Left ventricle myocardium inferior (tissue), 1 donor: Measurements from ENCODE around the gene CDK14. TPM values are rescaled to one million over a fixed set of nuclear protein-coding genes. Genes with fewer than 3 reads are reported as not detected.

Experiments
- DNase-seq: peaks from one replicate; pipeline ENCODE4 v3.0.0-alpha.2; 2020
- H3K27ac ChIP-seq: fragments of 200-600 bp; replicated peaks from 2 replicates; pipeline ENCODE4 v1.8.0; 2021
- H3K27me3 ChIP-seq: fragments of 200-600 bp; 2 replicates; pipeline ENCODE4 v1.8.0; 2021; ENCODE audit warnings: low read depth
- H3K36me3 ChIP-seq: fragments of 200-600 bp; 2 replicates; pipeline ENCODE4 v1.8.0; 2021
- H3K4me1 ChIP-seq: fragments of 200-600 bp; 2 replicates; pipeline ENCODE4 v1.8.0; 2021
- H3K4me3 ChIP-seq: fragments of 200-600 bp; 2 replicates; pipeline ENCODE4 v1.8.0; 2021; ENCODE audit warnings: mild to moderate bottlenecking, moderate library complexity
- H3K9me3 ChIP-seq: fragments of 200-600 bp; replicated peaks from 2 replicates; pipeline ENCODE4 v1.8.0; 2021
- CTCF ChIP-seq: fragments of 200-600 bp; IDR thresholded peaks from 2 replicates; pipeline ENCODE4 v1.8.0; 2021; ENCODE audit warnings: antibody characterized with exemption, mild to moderate bottlenecking, borderline replicate concordance
- intact Hi-C: fragments of 100-400 bp; cut with micrococcal nuclease; formaldehyde crosslinking; loops from one replicate; pipeline ENCODE4 v1.11.0; 2022
- total RNA-seq: library from RNA; stranded (reverse); fragmentation: NEBNext Ultra II Directional; extraction: Animal tissue kit (Norgen Biotek cat#: 25700); gene quantifications from one replicate; pipeline ENCODE4 v1.2.1, GENCODE V29; 2021
- donor health status: DM: no; HTN: yes; CAD: no; lungs with severe emphysema.

Gene CDK14
- total RNA-seq, 1 donor from 2014 or later, result 18.7 TPM

GRCh38 chr7:90648834-90649233 is 52.7 kb downstream of the CDK14 start:
- Histone ChIP-seq H3K9me3 (peaks cover 12% of the 10 kb centered on the region), H3K36me3 (peaks cover 5% of the 10 kb centered on the region), H3K27me3 (no peaks in the 10 kb centered on the region), H3K27ac (no peak overlapping the region), H3K4me1 (peaks cover 8% of the 10 kb centered on the region), H3K4me3 (no peak overlapping the region)
- intact Hi-C loops, result no loop called here
- TF ChIP-seq CTCF, result no peak
- no peak for DNase-seq

DNA sequence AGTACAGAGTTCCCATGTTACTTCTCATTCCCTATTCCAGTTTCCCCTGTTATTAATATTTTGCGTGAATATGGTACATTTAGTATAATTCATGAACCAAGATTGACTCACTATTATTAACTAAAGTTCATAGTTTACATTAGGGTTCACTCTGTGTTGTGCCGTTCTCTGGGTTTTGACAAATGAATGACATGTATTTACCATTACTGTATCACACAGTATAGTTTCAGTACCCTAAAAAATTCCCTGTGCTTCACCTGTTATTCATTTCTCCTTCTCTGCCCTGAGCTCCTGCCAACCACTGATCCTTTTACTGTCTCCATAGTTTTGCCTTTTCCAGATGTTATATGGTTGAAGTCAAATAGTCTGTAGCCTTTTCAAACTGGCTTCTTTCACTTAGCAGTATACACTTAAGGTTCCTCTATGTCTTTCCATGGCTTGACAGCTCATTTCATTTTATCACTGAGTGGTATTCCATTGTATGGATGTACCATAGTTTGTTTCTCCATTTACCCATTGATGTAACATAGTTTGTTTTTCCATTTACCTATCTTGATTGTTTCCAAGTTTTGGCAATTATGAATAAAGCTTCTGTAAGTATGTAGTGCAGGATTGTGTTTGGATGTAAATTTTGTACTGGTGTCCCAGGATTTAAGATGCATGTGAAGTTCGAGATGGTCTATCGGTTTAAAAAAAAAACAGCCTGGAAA is 58.8 kb downstream of the CDK14 start:
- Histone ChIP-seq H3K4me3 (no peak overlapping the region), H3K27me3 (no peaks in the 10 kb centered on the region), H3K4me1 (peaks cover 4% of the 10 kb centered on the region), H3K36me3 (no peaks in the 10 kb centered on the region), H3K27ac (no peak overlapping the region), H3K9me3 (peaks cover 6% of the 10 kb centered on the region)
- no peak for TF ChIP-seq CTCF
- DNase-seq, result no peak
- intact Hi-C loops, result no loop called here

GRCh38 chr7:90655566-90655965 is 59.4 kb downstream of the CDK14 start:
- peaks cover 6% of the 10 kb centered on the region for H3K9me3 ChIP-seq
- no peaks in the 10 kb centered on the region for H3K27me3 ChIP-seq
- DNase-seq, result no peak
- no peaks in the 10 kb centered on the region for H3K36me3 ChIP-seq
- H3K27ac ChIP-seq, result no peak overlapping the region
- no peak overlapping the region for H3K4me3 ChIP-seq
- no peak for TF ChIP-seq CTCF
- H3K4me1 ChIP-seq, result peaks cover 11% of the 10 kb centered on the region
- intact Hi-C loops, result no loop called here

DNA sequence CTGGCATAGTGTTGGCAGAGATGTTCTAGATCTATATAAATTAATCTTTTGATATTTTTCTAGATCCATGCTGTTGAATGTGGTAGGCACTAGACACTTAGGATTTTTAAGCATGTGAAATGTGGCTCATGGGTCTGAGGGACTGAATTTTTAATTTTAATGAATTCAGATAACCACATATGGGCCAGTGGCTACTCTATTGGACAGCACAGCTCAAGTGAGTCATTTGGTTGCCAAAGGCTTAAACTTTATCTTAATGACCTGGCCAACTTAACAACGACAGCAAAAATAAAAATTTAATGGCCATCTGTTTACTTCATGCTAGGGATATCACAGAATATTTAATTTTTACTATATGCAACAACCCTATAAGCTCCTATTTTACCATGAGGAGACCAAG is 61.4 kb downstream of the CDK14 start:
- no peak overlapping the region for H3K27ac ChIP-seq
- no peak for DNase-seq
- no peaks in the 10 kb centered on the region for H3K27me3 ChIP-seq
- H3K9me3 ChIP-seq, result peaks cover 6% of the 10 kb centered on the region
- H3K36me3 ChIP-seq, result no peaks in the 10 kb centered on the region
- H3K4me1 ChIP-seq, result peaks cover 31% of the 10 kb centered on the region
- TF ChIP-seq CTCF, result no peak
- no peak overlapping the region for H3K4me3 ChIP-seq
- intact Hi-C loops, result no loop called here

DNA sequence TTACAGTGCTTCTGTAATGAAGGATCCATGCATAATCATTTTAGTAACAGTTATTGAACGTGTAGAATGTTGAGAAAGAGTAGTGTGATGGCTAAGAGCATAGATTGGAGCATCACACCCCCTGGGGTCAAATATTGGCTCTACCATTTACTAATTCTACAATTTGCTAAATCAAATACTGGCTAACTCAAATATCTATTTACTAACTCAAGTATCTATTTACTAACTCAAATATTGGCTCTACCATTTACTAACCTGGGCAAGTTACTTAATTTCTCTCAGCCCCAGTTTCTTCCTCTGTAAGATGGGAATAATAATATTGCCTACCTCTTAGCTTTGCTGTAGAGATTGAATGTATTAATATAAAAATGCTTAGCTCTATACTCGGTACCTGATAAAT is 64.0 kb downstream of the CDK14 start:
- peaks cover 6% of the 10 kb centered on the region for H3K9me3 ChIP-seq
- no peak for TF ChIP-seq CTCF
- H3K27ac ChIP-seq, result peak overlapping the region; percentile 85
- no peaks in the 10 kb centered on the region for H3K27me3 ChIP-seq
- H3K4me1 ChIP-seq, result peaks cover 40% of the 10 kb centered on the region
- H3K4me3 ChIP-seq, result no peak overlapping the region
- H3K36me3 ChIP-seq, result no peaks in the 10 kb centered on the region
- DNase-seq, result no peak
- intact Hi-C loops, result no loop called here
